Muscle of back (tissue), 11 donors: Measurements from ENCODE around the gene ADGRL3. TPM values are rescaled to one million over a fixed set of nuclear protein-coding genes. Genes with fewer than 3 reads are reported as not detected.
A peak's percentile ranks its signal among the peaks of the same experiment; 100 is the strongest.

Source experiments
- DNase-seq, 3 donors: peaks; one replicate each; pipeline versions ENCODE4 v3.0.0 to v3.0.0-alpha.2; 2013
- polyA plus RNA-seq, 10 donors: library from polyadenylated mRNA; unstranded; fragments of 120-200 nt; gene quantifications; one replicate each; pipeline ENCODE4 v1.2.1, GENCODE V29; 2013; ENCODE audit not compliant: insufficient read length in 10 of 10

The ADGRL3 gene
- polyA plus RNA-seq, 10 donors = 20.7 to 27.5 (median 23.7) TPM

GRCh38 chr4:61543976-61544375 lies 343.9 kb downstream of the ADGRL3 start:
- DNase-seq = no peak

GRCh38 chr4:61545902-61546480 lies 345.9 kb downstream of the ADGRL3 start:
- no peak for DNase-seq

GRCh38 chr4:61549336-61549735 lies 349.2 kb downstream of the ADGRL3 start:
- DNase-seq = no peak

DNA sequence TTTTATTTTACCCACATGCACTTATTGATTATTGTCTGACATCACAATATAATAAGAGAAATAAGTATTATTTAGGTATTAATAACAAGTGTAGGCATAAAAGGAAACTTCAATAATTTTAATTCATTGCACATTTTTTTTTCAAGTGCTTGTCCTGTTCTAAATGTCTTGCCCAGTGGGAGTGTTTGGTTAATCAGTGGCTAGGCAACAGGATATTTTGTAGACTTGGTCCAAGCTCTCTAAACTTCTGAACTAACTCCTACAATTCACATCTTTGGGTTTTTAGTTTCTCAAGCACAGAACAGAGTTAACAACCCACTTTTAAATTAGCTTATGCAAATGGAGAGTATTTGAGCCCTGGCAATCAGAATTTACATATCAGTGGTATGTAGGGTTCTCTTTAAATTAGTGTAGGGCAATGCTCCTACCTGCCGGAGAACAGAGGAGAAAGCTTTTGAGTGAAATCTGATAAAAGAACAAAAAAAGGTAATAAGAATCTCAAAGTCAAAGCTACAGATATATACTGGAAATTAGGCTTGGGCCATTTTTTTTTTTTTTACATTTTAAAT lies 353.5 kb downstream of the ADGRL3 start:
- no peak for DNase-seq

DNA sequence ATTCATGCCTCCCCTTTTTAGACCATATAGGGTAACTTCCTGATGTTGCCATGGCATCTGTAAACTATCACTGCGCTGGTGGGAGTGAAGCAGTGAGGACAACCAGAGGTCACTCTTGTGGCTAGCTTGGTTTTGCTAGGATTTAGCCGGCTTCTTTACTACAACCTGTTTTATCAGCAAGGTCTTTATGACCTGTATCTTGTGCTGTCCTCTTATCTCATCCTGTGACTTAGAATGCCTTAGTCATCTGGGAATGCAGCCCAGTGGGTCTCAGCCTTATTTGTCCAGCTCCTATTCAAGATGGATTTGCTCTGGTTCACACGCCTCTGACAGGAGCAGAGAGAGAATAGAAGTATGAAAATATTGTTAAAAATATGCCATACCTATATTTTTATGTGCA lies 355.7 kb downstream of the ADGRL3 start:
- DNase-seq = no peak

DNA sequence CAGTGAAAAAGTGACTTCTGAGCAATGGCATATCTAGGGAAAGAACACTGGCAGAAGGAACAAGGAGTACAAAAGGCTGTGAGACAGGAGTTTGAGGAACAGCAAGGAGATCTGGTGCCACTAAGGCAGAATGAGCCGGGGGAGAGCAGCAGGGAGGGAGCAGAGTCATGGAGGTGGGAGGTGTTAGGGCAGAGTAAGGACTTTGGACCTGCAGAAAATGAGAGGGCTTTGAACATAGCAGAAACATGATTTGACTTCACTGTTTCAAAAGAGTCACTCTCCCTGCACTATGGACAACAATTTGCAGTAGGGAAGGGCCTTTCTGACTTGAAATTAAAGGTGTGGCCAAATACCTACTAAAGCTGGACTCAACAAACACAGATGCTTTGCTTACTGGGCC lies 356.2 kb downstream of the ADGRL3 start:
- no peak for DNase-seq

DNA sequence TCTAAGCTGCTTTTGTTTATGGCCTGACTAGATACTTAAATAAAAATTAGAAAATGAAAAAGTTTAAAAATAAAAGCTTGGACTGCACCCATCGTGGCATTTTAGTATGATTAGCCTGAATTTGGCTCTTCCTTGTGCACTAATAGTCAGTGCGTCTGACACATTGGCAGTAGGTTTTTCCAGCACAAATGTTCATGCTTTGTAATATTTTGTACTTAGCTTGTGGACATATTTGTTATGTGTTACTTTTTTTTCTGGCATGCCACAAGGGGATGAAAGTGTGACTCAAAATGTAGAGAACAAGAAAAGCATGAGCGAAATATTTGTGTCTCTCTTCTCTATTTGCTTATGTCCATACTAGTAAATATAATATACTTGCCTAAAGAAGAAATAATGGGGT lies 359.3 kb downstream of the ADGRL3 start:
- no peak for DNase-seq

- DNase-seq = no peak
Observed at GRCh38 chr4:61561028-61561427, 360.9 kb downstream of the ADGRL3 start.

- peak; percentile 15 to 64 (median 41) for DNase-seq
Observed at GRCh38 chr4:61571761-61572559, 371.8 kb downstream of the ADGRL3 start.

DNA sequence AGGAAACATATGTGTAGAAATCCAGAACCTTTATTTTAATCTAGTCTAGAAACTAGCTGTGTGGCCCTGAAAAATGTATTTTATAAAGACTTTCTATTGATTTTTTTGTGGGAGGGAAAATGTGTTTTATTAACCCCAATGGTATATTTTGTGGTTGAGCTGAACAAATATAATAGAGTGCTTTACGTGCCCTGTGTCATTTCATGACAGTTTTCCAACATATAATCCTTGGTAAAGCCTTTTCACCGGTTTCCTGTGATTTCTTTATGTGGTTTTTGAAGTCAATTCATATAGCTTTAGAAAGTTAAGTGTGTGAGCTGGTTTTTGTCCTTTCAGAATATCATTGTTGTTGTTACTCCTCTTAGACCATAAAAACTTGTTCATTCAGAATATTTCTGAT lies 375.7 kb downstream of the ADGRL3 start:
- no peak for DNase-seq

- peak in 2 of 3 donors; percentile 33 to 57 for DNase-seq
Observed at GRCh38 chr4:61579786-61580185, 379.7 kb downstream of the ADGRL3 start.

DNA sequence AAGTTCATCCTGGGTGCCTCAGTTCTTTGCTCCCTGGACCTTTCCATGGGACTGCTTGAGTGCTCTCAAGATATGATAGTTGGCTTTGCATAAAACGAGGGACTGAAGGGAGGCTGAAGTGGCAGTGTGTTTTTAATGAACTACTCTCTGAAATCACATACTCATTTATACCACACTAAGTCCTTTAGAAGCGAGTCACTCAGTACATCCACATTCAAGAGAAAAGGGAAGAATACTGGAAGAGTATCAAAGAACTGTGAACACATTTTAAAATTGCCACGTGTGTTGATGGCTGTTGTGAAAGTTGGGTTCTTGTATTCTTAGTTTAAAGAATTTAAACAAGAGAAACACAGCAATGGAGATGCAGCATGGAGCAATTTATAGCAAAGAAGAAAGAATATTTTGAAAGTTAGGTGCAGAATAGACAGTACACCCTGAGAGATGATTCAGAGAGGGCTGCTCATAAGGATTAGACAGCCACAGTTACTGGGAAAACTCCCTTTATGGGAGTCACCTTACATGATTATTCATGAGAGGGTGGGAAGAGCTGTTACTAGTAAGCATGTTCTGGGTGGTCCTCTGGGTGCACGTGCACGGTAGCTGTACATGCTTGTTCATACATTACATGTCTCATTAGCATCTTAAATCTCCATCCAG lies 380.7 kb downstream of the ADGRL3 start:
- no peak for DNase-seq

GRCh38 chr4:61583696-61584095 lies 383.6 kb downstream of the ADGRL3 start:
- DNase-seq = no peak

- no peak for DNase-seq
Observed at GRCh38 chr4:61588621-61589402, 388.7 kb downstream of the ADGRL3 start.

- DNase-seq = no peak
Observed at GRCh38 chr4:61590881-61591280, 390.8 kb downstream of the ADGRL3 start.

GRCh38 chr4:61596606-61597340 lies 396.6 kb downstream of the ADGRL3 start:
- DNase-seq = no peak

DNA sequence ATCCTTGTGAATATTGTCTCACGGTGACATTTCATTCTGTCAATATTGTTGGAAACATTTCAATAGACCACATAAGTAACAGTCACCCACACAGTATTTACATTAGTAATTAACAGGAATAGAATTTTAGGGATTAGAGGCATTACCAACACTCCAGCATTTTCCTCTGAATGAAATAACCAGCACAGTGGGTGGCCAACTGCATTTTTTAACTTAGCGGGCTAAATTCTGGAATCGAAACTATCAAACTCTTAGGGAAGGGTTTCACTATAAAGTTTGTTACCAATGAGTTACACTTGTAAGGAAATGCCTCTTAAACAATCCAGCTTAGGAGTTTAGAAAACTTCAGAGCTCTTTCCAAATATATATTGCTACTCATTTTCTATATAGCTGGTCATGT lies 403.0 kb downstream of the ADGRL3 start:
- DNase-seq = no peak

DNA sequence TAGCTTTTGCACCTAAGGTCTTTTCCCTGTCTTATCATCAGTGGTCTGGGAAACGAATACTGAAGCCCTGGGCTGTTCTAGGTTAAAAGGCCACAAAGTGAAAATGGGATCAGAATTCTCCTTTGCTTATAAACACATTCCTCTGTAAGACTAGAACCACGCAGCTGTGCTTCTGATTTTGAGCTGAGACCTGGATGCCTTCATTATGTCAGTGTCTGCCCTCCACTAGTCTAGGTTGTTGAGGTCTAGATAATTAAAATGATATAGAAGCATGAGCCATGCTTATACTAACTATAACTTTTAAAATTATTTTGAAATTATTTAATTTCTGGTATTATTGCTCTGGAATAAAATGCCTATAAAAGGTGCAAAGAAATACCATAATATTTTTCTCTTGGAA lies 403.9 kb downstream of the ADGRL3 start:
- no peak for DNase-seq

- DNase-seq = no peak
Observed at GRCh38 chr4:61605984-61606383, 405.9 kb downstream of the ADGRL3 start.

DNA sequence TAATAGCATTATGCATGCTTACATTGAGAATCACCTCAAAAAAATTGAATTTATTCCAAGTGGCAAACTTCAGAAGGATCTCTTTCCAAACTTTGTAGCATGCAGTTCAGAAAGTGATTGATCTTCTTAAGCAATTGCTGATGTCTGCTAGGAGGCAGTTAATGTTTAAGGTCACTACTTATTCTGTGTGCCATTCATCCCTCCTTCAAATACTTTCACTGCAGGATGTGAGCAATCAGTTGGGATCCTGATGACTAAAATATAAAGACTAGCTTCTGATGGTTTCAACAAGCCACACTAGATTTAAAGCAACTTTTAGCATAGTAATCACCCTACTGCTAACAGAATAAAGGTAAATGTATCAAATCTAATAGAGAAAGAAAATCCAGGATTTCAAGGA lies 414.1 kb downstream of the ADGRL3 start:
- DNase-seq = no peak

DNA sequence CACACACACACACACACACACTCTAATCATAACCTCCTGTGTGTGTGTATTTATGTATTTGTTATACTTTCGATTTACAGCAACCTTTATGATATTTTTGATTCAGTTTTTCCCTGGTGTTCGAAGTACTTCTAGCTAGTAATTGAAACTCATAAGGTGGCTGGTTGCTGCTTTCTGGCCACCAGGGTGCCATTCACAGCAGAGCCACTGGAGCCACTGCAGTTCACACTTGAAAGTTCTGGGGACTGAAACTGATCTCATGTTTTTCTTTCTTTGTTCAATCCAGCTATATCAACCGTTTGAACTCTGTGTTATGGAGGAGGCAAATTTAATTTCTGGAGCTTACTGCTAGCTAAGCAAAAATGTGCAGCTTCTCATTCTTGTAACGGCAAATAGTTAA lies 419.4 kb downstream of the ADGRL3 start:
- peak in 1 of 3 donors; percentile 15 for DNase-seq
